Activated CD4-positive, alpha-beta T cell treated with anti-CD3 and anti-CD28 coated beads, Interleukin-2, Interleukin-4, amounts not matched to agents 100 ng/mL and 50 ng/mL, durations not matched to agents 16 hours and 8 hours (primary cell): Measurements from ENCODE around the gene SLC19A3.
"Not testable (repeated sequence)": the region's sequence is repeated elsewhere in the genome, so short reads cannot be mapped to it uniquely, and the experiment has no call there.

Source experiments
- DNase-seq: peaks from one replicate; pipeline ENCODE4 v3.0.0-alpha.2; 2020; ENCODE audit warnings: low spot score

The SLC19A3 gene

DNA sequence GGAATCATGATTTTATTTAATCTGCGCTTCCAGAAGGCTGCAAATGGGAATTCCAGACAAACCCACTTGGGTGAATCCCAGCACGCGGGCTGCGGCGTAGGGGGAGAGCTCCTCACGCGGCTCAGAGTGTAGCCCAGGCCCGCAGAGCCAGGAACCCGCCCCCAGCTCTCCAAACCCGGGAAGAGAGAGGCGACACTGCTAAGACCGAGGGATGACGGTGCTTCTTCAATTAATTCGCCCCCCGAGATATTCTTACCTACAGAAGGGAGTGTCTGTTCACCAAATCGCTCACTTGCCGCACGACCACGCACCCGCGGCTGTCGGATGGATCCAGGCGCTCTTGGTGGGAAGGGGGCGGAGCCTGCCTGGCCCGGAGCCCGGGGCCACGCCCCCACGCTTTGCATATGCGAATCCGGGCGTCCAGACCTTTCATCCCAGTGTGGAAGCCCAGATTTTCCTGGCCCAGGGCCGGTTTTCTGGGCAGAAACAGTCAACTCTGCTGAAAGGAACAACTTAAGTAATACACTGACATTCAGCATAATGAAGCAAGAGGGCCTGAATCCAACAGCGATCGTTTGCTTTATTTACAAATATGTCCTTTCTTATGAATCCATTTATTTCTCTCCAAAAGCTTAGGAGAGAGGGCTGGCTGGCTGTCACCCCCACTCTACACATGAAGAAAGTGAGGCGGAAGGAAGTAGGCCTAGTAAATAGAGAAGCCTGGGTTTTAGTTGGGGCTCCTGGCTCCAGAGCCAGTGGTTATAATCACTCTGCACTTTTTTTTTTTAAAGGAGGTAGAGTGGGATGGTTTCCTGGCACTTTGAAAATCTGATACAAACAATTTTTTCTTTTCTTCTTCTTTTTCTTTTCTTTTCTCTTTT is at the start of gene SLC19A3:
Gene SLC19A3, minus strand, starts transcription at position 342 of the 881 bp plus-strand sequence. CDS start 15,710 bp downstream, outside the sequence.
- DNase-seq, result no peak

DNA sequence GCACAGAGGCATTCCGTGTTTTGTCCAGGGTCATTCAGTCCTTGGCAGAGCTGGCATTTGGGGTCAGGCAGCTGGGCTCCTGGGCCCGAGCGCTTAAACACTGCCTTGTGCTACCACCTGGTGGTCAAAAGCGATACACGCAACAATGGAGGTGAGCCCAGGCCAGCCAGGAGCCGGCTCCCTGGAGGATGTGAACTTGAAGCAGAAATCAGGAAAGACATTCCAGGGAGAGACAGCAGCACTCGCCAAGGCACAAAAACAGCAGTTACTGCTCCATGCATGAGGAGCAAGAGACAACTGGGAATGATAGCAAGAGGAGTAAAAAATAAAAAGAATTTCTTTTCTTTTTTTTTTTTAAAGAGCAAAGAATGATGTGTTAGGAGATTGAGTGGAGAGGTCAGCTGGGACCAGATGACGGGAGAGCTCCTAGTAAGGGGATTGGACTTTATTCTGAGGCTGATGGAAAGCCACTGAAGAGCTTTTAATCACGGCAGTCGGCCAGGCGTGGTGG is 48.6 kb upstream of the SLC19A3 start:
- peak; percentile 61 for DNase-seq

GRCh38 chr2:227765788-227766372 is 48.1 kb upstream of the SLC19A3 start:
- no peak for DNase-seq

DNA sequence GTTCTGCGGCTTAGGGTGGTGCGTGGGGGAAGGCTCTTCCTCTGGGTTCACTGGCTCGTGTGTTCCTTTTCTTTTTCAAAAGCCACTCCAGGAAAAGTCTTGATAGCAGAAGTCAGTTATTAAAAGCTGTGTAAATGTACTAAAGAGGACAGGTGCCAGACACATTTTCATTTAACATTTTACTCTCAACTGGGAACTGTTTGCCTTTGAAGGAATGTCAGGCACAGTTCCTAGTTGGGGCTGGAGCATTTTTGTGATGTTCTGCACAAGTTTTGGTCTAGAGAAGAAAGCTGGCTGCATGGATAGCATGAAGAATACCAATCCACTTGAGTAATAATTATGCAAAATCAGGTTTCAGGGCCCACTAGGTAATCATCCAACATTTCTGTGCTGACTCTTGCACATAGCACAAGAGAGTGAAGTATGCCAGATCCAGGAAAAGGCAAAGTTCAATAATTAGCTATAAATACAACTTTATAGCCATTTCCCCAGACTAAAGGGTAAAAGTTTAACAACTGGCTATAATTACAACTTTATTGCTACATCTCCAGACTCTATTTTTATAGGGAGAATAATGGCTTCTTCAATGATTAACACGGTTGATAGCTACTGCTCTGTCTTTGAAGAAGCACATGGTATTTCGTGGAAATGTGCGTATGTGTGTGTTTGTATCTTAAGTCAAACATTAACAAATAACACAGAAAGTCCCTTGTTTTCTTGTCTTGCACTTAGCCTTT is 44.1 kb upstream of the SLC19A3 start:
- DNase-seq, result no peak

- no peak for DNase-seq
Observed at GRCh38 chr2:227759411-227760118, 41.7 kb upstream of the SLC19A3 start.

DNA sequence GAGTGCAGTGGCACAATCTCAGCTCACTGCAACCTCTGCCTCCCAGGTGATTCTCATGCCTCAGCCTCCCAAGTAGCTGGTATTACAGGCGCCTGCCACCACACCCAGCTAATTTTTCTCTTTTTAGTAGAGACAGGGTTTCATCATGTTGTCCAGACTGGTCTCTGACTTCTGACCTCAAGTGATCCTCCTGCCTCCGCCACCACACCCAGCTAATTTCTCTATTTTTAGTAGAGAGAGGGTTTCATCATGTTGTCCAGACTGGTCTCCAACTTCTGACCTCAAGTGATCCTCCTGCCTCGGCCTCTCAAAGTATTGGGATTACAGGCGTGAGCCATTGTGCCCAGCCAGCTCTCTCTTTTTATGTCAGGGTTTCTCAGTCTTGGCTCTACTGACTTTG is 38.4 kb upstream of the SLC19A3 start:
- DNase-seq, result not testable (repeated sequence)

GRCh38 chr2:227748079-227748478 is 30.3 kb upstream of the SLC19A3 start:
- DNase-seq, result no peak

DNA sequence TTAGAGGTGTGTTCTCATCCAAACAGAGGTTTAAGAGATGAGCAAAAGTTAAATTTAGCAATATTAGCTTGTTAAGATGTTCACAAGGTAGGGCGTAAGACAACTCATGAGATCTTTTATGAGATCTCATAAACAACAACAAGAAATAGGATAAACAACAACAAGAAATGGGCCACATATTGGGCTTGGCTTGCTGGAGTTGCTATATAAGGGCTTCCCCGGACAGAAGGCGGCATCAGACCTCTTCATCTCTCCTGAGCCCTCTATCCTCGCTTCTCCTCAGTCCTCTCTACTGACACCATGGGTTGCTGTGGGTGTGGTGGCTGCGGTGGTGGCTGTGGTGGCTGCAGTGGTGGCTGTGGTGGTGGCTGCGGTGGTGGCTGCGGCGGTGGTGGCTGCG is 27.8 kb upstream of the SLC19A3 start, which contains the start of gene SCYGR8:
Gene SCYGR8, plus strand, starts transcription at position 301 of the 400 bp plus-strand sequence. Its CDS starts 0 bp downstream, at position 301.
- no peak for DNase-seq

GRCh38 chr2:227740705-227741104 is 22.9 kb upstream of the SLC19A3 start:
- not testable (repeated sequence) for DNase-seq

GRCh38 chr2:227739351-227739750 is 21.5 kb upstream of the SLC19A3 start:
- no peak for DNase-seq

- no peak for DNase-seq
Observed at GRCh38 chr2:227728035-227728434, 10.2 kb upstream of the SLC19A3 start, which contains the start of gene SCYGR7. SCYGR7 (plus strand) TSS chr2:227728335; CDS start chr2:227728335, 0 bp downstream.

DNA sequence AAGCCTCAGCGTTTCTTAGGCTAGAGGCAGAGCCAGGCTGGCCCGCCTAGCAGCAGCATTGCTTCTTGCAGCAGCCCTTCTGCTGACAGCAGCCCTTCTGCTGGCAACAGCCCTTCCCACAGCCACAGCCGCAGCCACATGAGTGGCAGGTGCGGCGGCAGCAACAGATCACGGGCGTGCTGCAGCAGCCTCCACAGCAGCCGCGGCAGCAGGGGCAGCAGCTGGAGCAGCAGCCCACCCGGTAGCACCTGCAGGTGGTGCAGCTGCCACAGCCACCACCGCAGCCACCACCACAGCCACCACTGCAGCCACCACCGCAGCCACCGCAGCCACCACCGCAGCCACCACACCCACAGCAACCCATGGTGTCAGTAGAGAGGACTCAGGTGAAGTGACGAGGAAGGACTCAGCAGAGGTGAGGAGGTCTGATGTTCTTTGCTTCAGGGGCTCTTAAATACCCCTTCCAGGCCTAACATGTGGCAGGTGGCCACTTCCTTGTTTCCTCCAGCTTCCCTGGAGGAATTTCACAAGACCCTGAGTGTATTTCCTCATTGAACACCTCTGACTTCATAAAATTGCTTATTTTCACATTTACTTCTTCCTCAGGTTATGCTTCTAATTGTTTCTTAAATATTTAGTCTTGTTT is 6.7 kb upstream of the SLC19A3 start, which contains the start of gene SCYGR6:
Gene SCYGR6, minus strand, starts transcription at position 364 of the 646 bp plus-strand sequence. Its CDS starts 0 bp downstream, at position 364.
- no peak for DNase-seq

GRCh38 chr2:227722821-227723220 is 5.0 kb upstream of the SLC19A3 start:
- not testable (repeated sequence) for DNase-seq

- no peak for DNase-seq
Observed at GRCh38 chr2:227720680-227721079, 2.9 kb upstream of the SLC19A3 start.

DNA sequence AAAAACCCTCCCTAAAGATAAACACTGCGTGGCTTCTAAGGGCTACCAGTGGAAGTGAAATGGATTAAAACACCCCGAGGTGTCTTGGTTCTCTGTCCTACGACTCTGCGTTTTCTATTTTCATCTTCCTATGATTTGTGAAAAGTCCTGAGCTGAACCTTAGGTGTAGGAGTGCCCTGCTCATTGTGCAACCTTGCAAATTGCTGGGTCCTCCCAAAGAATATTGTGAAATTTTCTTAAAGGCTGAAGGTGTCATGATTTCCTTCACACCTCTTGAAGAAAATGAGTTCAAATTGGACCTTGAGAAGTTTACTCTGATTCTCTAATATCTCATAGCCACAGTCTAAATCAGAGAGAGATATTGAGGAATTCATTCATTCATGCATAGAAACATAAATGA is 1.8 kb upstream of the SLC19A3 start:
- no peak for DNase-seq

- DNase-seq, result no peak
Observed at GRCh38 chr2:227716501-227716900, 1.3 kb downstream of the SLC19A3 start.

DNA sequence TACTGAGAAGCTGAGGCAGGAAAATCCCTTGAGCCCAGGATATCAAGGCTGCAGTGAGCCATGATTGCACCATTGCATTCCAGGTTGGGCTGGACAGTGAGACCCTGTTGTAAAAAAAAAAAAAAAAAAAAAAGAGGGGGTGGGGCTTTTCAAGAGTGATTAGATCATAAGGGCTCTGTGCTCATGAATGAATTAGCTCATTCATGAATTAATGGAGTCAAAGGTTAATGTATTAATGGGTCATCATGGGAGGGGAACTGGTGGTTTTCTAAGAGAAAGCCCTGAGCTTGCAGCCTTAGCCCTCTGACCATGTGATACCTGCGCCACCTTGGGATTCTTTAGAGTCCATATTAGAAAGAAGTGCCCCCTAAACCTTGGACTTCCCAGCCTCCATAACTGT is 4.5 kb downstream of the SLC19A3 start:
- DNase-seq, result no peak

GRCh38 chr2:227710986-227711385 is 6.8 kb downstream of the SLC19A3 start:
- DNase-seq, result no peak

GRCh38 chr2:227707390-227707789 is 10.4 kb downstream of the SLC19A3 start:
- DNase-seq, result no peak

- no peak for DNase-seq
Observed at GRCh38 chr2:227706859-227707258, 11.0 kb downstream of the SLC19A3 start.

- DNase-seq, result no peak
Observed at GRCh38 chr2:227703961-227704360, 13.9 kb downstream of the SLC19A3 start.
